Measurements from ENCODE around the gene EGFR. TPM values are rescaled to one million over a fixed set of nuclear protein-coding genes. Genes with fewer than 3 reads are reported as not detected.

Gene EGFR
- total and polyA plus RNA-seq, 12 donors: 7.0 to 111 (median 71.6) TPM

- 73 to 88% (median 85%) methylated on average over 8 to 11 of the region's 11 CpGs for WGBS, 4 donors
- H3K4me3 ChIP-seq: no peak overlapping the region
- no peaks in the 10 kb centered on the region for H3K27me3 ChIP-seq
- TF ChIP-seq POLR2A (IDR thresholded peaks at IDR 0.05) (no peak), CTCF (IDR thresholded peaks at IDR 0.05) (no peak)
- H3K9me3 ChIP-seq (replicated peaks in 1 of 3): no peaks in the 10 kb centered on the region
- no peak for DNase-seq
- no peaks in the 10 kb centered on the region for H3K36me3 ChIP-seq (replicated peaks in 1 of 2)
- intact Hi-C loops (cut with DNase I): no loop called here
- peaks cover 18 to 39% of the 10 kb centered on the region in 2 donors for H3K4me1 ChIP-seq (replicated peaks in 1 of 2)
- peak overlapping the region in 1 of 5 donors; percentile 20 for H3K27ac ChIP-seq
Observed at GRCh38 chr7:55112056-55112455, 93.2 kb downstream of the EGFR start.

GRCh38 chr7:55113760-55114540, 95.1 kb downstream of the EGFR start:
- peaks cover 11 to 20% of the 10 kb centered on the region in 2 donors for H3K4me1 ChIP-seq (replicated peaks in 1 of 2)
- no peak for TF ChIP-seq POLR2A (IDR thresholded peaks at IDR 0.05)
- no peak for TF ChIP-seq CTCF (IDR thresholded peaks at IDR 0.05)
- H3K27ac ChIP-seq: no peak overlapping the region
- no peak overlapping the region for H3K4me3 ChIP-seq
- H3K27me3 ChIP-seq: no peaks in the 10 kb centered on the region
- no peaks in the 10 kb centered on the region for H3K36me3 ChIP-seq (replicated peaks in 1 of 2)
- no peaks in the 10 kb centered on the region for H3K9me3 ChIP-seq (replicated peaks in 1 of 3)
- WGBS, 4 donors: 83 to 89% (median 88%) methylated on average over 1 to 3 of the region's 3 CpGs; no CpG with 5 or more reads in 1 of the 4 donors
- DNase-seq: no peak
- intact Hi-C loops (cut with DNase I): no loop called here

- 86 to 92% (median 91%) methylated on average over 7 of the region's 7 CpGs for WGBS, 4 donors
- TF ChIP-seq CTCF (IDR thresholded peaks at IDR 0.05): no peak
- no peak for TF ChIP-seq POLR2A (IDR thresholded peaks at IDR 0.05)
- Histone ChIP-seq H3K36me3 (replicated peaks in 1 of 2) (no peaks in the 10 kb centered on the region), H3K27me3 (no peaks in the 10 kb centered on the region), H3K4me1 (replicated peaks in 1 of 2) (peaks cover 15 to 28% of the 10 kb centered on the region in 2 donors), H3K27ac (no peak overlapping the region), H3K4me3 (no peak overlapping the region), H3K9me3 (replicated peaks in 1 of 3) (no peaks in the 10 kb centered on the region)
- intact Hi-C loops (cut with DNase I): no loop called here
- no peak for DNase-seq
Observed at GRCh38 chr7:55117286-55117685, 98.5 kb downstream of the EGFR start.

GRCh38 chr7:55118426-55118825, 99.6 kb downstream of the EGFR start:
- DNase-seq: no peak
- 86 to 97% (median 93%) methylated on average over 5 of the region's 5 CpGs for WGBS, 4 donors
- TF ChIP-seq POLR2A (IDR thresholded peaks at IDR 0.05): no peak
- no peak for TF ChIP-seq CTCF (IDR thresholded peaks at IDR 0.05)

More at GRCh38 chr7:55118426-55118825, 99.6 kb downstream of the EGFR start:
- no peak overlapping the region for H3K27ac ChIP-seq
- no peaks in the 10 kb centered on the region for H3K9me3 ChIP-seq (replicated peaks in 1 of 3)
- intact Hi-C loops (cut with DNase I): no loop called here
- H3K36me3 ChIP-seq (replicated peaks in 1 of 2): no peaks in the 10 kb centered on the region
- peaks cover 15 to 19% of the 10 kb centered on the region in 2 donors for H3K4me1 ChIP-seq (replicated peaks in 1 of 2)
- H3K27me3 ChIP-seq: no peaks in the 10 kb centered on the region
- no peak overlapping the region for H3K4me3 ChIP-seq

Measured in adrenal gland (tissue), 12 donors.